Ectodermal cell (in vitro differentiated cells): ENCODE measurements around the gene MBNL3.

Experiments used
- H3K27ac ChIP-seq: 2 replicates; pipeline ENCODE4 v1.7.0; 2013; ENCODE audit warnings: mild to moderate bottlenecking, low read depth, low read length; ENCODE audit not compliant: insufficient read depth, poor library complexity, severe bottlenecking
- H3K27me3 ChIP-seq: 2 replicates; pipeline ENCODE4 v1.7.0; 2013; ENCODE audit warnings: mild to moderate bottlenecking, low read length; ENCODE audit not compliant: insufficient read depth, control insufficient read depth, poor library complexity, severe bottlenecking
- H3K36me3 ChIP-seq: one replicate; pipeline ENCODE4 v1.7.0; 2013; ENCODE audit warnings: low read length; ENCODE audit not compliant: control insufficient read depth, insufficient read depth
- H3K4me1 ChIP-seq: one replicate; pipeline ENCODE4 v1.7.0; 2013; ENCODE audit warnings: low read length; ENCODE audit not compliant: control insufficient read depth, insufficient read depth
- H3K4me3 ChIP-seq: 2 replicates; pipeline ENCODE4 v1.7.0; 2013; ENCODE audit warnings: low read depth, low read length, control low read depth; ENCODE audit not compliant: insufficient read depth
- H3K9me3 ChIP-seq: 2 replicates; pipeline ENCODE4 v1.7.0; 2013; ENCODE audit warnings: mild to moderate bottlenecking, low read length, moderate library complexity; ENCODE audit not compliant: control insufficient read depth
- WGBS, 2 experiments: methylation state at CpG; one replicate each; pipeline ENCODE4 v1.1.7; 2013; ENCODE audit warnings: missing lambda C conversion rate in 2 of 2; 5-methylcytosine and 5-hydroxymethylcytosine counted together

MBNL3 gene

DNA sequence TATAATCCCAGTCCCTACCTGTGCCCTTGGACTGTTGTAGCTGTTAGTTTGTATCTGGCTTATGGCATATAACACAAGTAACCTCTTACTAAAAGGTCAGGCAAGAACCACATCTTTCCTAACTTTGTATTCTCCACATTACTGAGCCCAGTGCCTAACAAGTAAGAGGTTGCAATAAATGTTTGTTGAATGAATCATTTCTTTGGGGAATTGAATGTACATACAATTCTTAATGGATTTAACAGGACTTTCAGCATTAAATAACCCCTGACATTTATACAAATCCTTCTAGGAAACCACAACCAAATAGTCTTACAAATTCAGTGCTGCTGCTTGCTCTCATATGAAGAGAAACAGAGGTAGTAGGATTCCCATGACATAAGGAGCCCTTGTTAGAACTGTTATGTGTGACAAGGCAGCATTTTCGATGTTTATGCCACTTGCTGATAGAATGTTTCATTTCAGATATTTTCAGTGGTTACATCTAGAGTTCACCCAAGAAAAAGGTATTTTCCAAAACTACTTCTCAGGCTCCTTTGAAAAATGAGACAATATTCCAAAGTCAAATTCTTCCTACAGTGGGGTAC lies 62.0 kb downstream of the MBNL3 start:
- Histone ChIP-seq H3K36me3 (no peaks in the 10 kb centered on the region), H3K4me3 (no peak overlapping the region), H3K27me3 (no peaks in the 10 kb centered on the region), H3K4me1 (no peaks in the 10 kb centered on the region), H3K9me3 (no peaks in the 10 kb centered on the region), H3K27ac (no peak overlapping the region)
- 71 to 100% methylated on average over 1 of the region's 1 CpG for WGBS, 2 experiments

GRCh38 chrX:132425744-132426318 lies 63.0 kb downstream of the MBNL3 start:
- Histone ChIP-seq H3K27ac (no peak overlapping the region), H3K4me3 (no peak overlapping the region), H3K9me3 (no peaks in the 10 kb centered on the region), H3K36me3 (no peaks in the 10 kb centered on the region), H3K4me1 (no peaks in the 10 kb centered on the region), H3K27me3 (no peaks in the 10 kb centered on the region)
- WGBS, 2 experiments, result 93% methylated on average over 3 of the region's 3 CpGs; no CpG with 5 or more reads in 1 of the 2 experiments

GRCh38 chrX:132423323-132423722 lies 65.5 kb downstream of the MBNL3 start:
- H3K4me1 ChIP-seq, result no peaks in the 10 kb centered on the region
- no peaks in the 10 kb centered on the region for H3K9me3 ChIP-seq
- WGBS, 2 experiments, result 96% methylated on average over 5 of the region's 5 CpGs
- no peaks in the 10 kb centered on the region for H3K36me3 ChIP-seq
- H3K27ac ChIP-seq, result no peak overlapping the region
- H3K4me3 ChIP-seq, result no peak overlapping the region
- no peaks in the 10 kb centered on the region for H3K27me3 ChIP-seq

- Histone ChIP-seq H3K36me3 (no peaks in the 10 kb centered on the region), H3K9me3 (no peaks in the 10 kb centered on the region), H3K4me3 (no peak overlapping the region), H3K4me1 (peaks cover 18% of the 10 kb centered on the region), H3K27me3 (no peaks in the 10 kb centered on the region), H3K27ac (no peak overlapping the region)
- WGBS, 2 experiments, result 81 to 88% methylated on average over 3 of the region's 3 CpGs
Measured at GRCh38 chrX:132415012-132415411, 73.8 kb downstream of the MBNL3 start.

DNA sequence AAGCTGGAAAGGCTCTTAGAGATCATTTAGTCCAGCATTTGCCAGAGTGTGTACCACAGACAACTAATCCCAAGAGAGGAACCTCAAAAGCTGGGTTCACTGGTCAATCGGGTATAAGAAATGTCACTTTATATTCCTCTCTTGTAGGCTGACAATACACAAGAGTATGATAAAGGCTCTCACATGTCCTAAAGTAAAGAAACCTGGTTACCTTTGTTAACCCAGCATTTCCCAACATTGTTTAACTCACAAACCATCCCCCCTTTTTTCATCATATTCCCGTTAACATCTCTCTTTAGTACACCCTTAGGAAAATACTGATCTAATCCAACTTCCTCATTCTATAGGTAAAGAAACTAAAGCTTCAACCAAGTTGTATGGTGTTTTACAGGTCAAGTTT lies 74.4 kb downstream of the MBNL3 start:
- H3K4me1 ChIP-seq, result peaks cover 20% of the 10 kb centered on the region
- H3K4me3 ChIP-seq, result no peak overlapping the region
- WGBS, 2 experiments, result 86 to 100% methylated on average over 2 of the region's 2 CpGs

GRCh38 chrX:132413459-132413858 lies 75.4 kb downstream of the MBNL3 start:
- Histone ChIP-seq H3K9me3 (no peaks in the 10 kb centered on the region), H3K27me3 (no peaks in the 10 kb centered on the region), H3K27ac (no peak overlapping the region), H3K4me1 (peaks cover 20% of the 10 kb centered on the region), H3K4me3 (peak overlapping the region; percentile 10), H3K36me3 (no peaks in the 10 kb centered on the region)
- 30 to 42% methylated on average over 4 to 7 of the region's 7 CpGs for WGBS, 2 experiments

More for the DNA sequence above, 74.4 kb downstream of the MBNL3 start:
- H3K27me3 ChIP-seq, result no peaks in the 10 kb centered on the region
- no peak overlapping the region for H3K27ac ChIP-seq
- H3K36me3 ChIP-seq, result no peaks in the 10 kb centered on the region
- no peaks in the 10 kb centered on the region for H3K9me3 ChIP-seq

GRCh38 chrX:132412208-132412607 lies 76.6 kb downstream of the MBNL3 start:
- peak overlapping the region; percentile 22 for H3K4me3 ChIP-seq
- H3K27ac ChIP-seq, result peak overlapping the region; percentile 55
- no peaks in the 10 kb centered on the region for H3K9me3 ChIP-seq
- H3K36me3 ChIP-seq, result no peaks in the 10 kb centered on the region
- 0 to 1% methylated on average over 7 of the region's 7 CpGs for WGBS, 2 experiments
- peaks cover 27% of the 10 kb centered on the region for H3K4me1 ChIP-seq
- no peaks in the 10 kb centered on the region for H3K27me3 ChIP-seq

- WGBS, 2 experiments, result 51 to 65% methylated on average over 4 to 8 of the region's 8 CpGs
- H3K4me3 ChIP-seq, result peak overlapping the region; percentile 22
- H3K4me1 ChIP-seq, result peaks cover 27% of the 10 kb centered on the region
- no peaks in the 10 kb centered on the region for H3K36me3 ChIP-seq
- H3K27me3 ChIP-seq, result no peaks in the 10 kb centered on the region
- H3K27ac ChIP-seq, result no peak overlapping the region
- no peaks in the 10 kb centered on the region for H3K9me3 ChIP-seq
Measured at GRCh38 chrX:132411310-132411977, 77.4 kb downstream of the MBNL3 start.

- no peak overlapping the region for H3K4me3 ChIP-seq
- H3K27me3 ChIP-seq, result no peaks in the 10 kb centered on the region
- peaks cover 27% of the 10 kb centered on the region for H3K4me1 ChIP-seq
- H3K36me3 ChIP-seq, result no peaks in the 10 kb centered on the region
- WGBS, 2 experiments, result 41% methylated on average over 3 to 5 of the region's 5 CpGs
- no peak overlapping the region for H3K27ac ChIP-seq
- no peaks in the 10 kb centered on the region for H3K9me3 ChIP-seq
Measured at GRCh38 chrX:132409780-132410556, 78.9 kb downstream of the MBNL3 start.

DNA sequence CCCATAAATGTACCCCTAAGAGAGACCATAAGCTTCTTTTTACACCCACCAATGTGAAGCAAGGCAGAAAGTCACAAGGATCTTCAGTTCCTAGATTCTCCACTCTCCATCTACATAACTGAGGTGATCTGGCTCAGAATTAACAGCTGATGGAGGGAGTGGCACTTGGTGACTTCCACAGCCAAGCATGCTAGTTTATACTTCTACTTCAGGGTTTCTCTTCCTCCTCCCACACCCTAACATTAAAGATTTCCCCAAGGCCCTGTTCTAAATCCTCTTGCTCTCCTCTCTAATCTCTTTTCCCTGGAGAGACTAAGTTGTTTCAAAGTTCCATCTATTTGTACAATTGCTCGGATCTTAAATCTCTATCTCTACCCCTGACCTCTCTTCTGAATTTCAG lies 81.1 kb downstream of the MBNL3 start:
- no peaks in the 10 kb centered on the region for H3K27me3 ChIP-seq
- no peaks in the 10 kb centered on the region for H3K9me3 ChIP-seq
- WGBS, 2 experiments, result no CpG with 5 or more reads among the region's 1 CpG
- H3K4me3 ChIP-seq, result no peak overlapping the region
- peaks cover 25% of the 10 kb centered on the region for H3K4me1 ChIP-seq
- no peaks in the 10 kb centered on the region for H3K36me3 ChIP-seq
- no peak overlapping the region for H3K27ac ChIP-seq
